Trophoblast cell (in vitro differentiated cells and primary cell): ENCODE data around the gene CDK10. TPM values are rescaled to one million over a fixed set of nuclear protein-coding genes. Genes with fewer than 3 reads are reported as not detected.

Source experiments
- DNase-seq, 2 donors: peaks; one replicate each; pipeline ENCODE4 v3.0.0-alpha.2; 2016
- H2AFZ ChIP-seq: 2 replicates; pipeline ENCODE4 v1.6.1; 2013; ENCODE audit warnings: low read length, moderate library complexity, mild to moderate bottlenecking; ENCODE audit not compliant: insufficient read depth, poor library complexity
- H2AK5ac ChIP-seq: 2 replicates; pipeline ENCODE4 v1.6.1; 2013; ENCODE audit warnings: mild to moderate bottlenecking, low read length
- H2BK120ac ChIP-seq: 2 replicates; pipeline ENCODE4 v1.6.1; 2013; ENCODE audit warnings: low read length, mild to moderate bottlenecking, moderate library complexity; ENCODE audit not compliant: insufficient read depth, poor library complexity
- H2BK12ac ChIP-seq: 2 replicates; pipeline ENCODE4 v1.6.1; 2013; ENCODE audit warnings: mild to moderate bottlenecking, low read length, moderate library complexity
- H2BK5ac ChIP-seq: 2 replicates; pipeline ENCODE4 v1.6.1; 2013; ENCODE audit warnings: low read length, low read depth, moderate library complexity, mild to moderate bottlenecking; ENCODE audit not compliant: poor library complexity
- H3K14ac ChIP-seq: 2 replicates; pipeline ENCODE4 v1.6.1; 2013; ENCODE audit warnings: mild to moderate bottlenecking, low read length
- H3K18ac ChIP-seq: 2 replicates; pipeline ENCODE4 v1.6.1; 2013; ENCODE audit warnings: mild to moderate bottlenecking, low read length
- H3K23ac ChIP-seq: 2 replicates; pipeline ENCODE4 v1.6.1; 2013; ENCODE audit warnings: low read length
- H3K27ac ChIP-seq: 2 replicates; pipeline ENCODE4 v1.5.1; 2013; ENCODE audit warnings: low read depth, mild to moderate bottlenecking, inconsistent platforms, low read length, moderate library complexity
- H3K27me3 ChIP-seq: 2 replicates; pipeline ENCODE4 v1.6.1; 2013; ENCODE audit warnings: inconsistent platforms, mild to moderate bottlenecking, low read length, moderate library complexity; ENCODE audit not compliant: insufficient read depth
- H3K36me3 ChIP-seq, 2 experiments: 1 replicate in 1 of 2; 2 replicates in 1 of 2; pipeline ENCODE4 v1.6.1; 2013; ENCODE audit warnings: low read length in 2 of 2, mild to moderate bottlenecking in 2 of 2, moderate library complexity in 1 of 2; ENCODE audit not compliant: insufficient read depth in 2 of 2, control insufficient read depth in 1 of 2
- H3K4ac ChIP-seq: 2 replicates; pipeline ENCODE4 v1.6.1; 2013; ENCODE audit warnings: low read depth, mild to moderate bottlenecking, low read length, moderate library complexity
- H3K4me1 ChIP-seq, 2 experiments: 1 replicate in 1 of 2; 2 replicates in 1 of 2; pipeline ENCODE4 v1.6.1; 2013; ENCODE audit warnings: low read length in 2 of 2, mild to moderate bottlenecking in 2 of 2, moderate library complexity in 1 of 2; ENCODE audit not compliant: insufficient read depth in 2 of 2, control insufficient read depth in 1 of 2
- H3K4me2 ChIP-seq: 2 replicates; pipeline ENCODE4 v1.6.1; 2013; ENCODE audit warnings: inconsistent platforms, mild to moderate bottlenecking, low read length, moderate library complexity
- H3K4me3 ChIP-seq: 2 replicates; pipeline ENCODE4 v1.5.1; 2013; ENCODE audit warnings: mild to moderate bottlenecking, low read depth, low read length, inconsistent platforms
- H3K79me1 ChIP-seq: one replicate; pipeline ENCODE4 v1.6.1; 2013; ENCODE audit warnings: low read length
- H3K79me2 ChIP-seq: 2 replicates; pipeline ENCODE4 v1.6.1; 2013; ENCODE audit warnings: low read length, mild to moderate bottlenecking; ENCODE audit not compliant: control insufficient read depth, insufficient read depth, poor library complexity
- H3K9ac ChIP-seq: 2 replicates; pipeline ENCODE4 v1.6.1; 2013; ENCODE audit warnings: mild to moderate bottlenecking, low read length
- H3K9me3 ChIP-seq: 2 replicates; pipeline ENCODE4 v1.6.1; 2013; ENCODE audit warnings: low read depth, mild to moderate bottlenecking, control low read depth, inconsistent platforms, low read length; ENCODE audit not compliant: insufficient read depth
- H4K12ac ChIP-seq: 2 replicates; pipeline ENCODE4 v1.6.1; 2013; ENCODE audit warnings: low read depth, mild to moderate bottlenecking, low read length, moderate library complexity
- H4K8ac ChIP-seq: 2 replicates; pipeline ENCODE4 v1.6.1; 2013; ENCODE audit warnings: low read depth, mild to moderate bottlenecking, low read length, moderate library complexity
- H4K91ac ChIP-seq: one replicate; pipeline ENCODE4 v1.6.1; 2013; ENCODE audit warnings: low read depth, mild to moderate bottlenecking, low read length, moderate library complexity
- WGBS: extraction: QIAGEN DNeasy Blood & Tissue Kit; methylation state at CpG from one replicate; pipeline ENCODE4 v1.1.7; 2013; ENCODE audit warnings: missing lambda C conversion rate; ENCODE audit not compliant: insufficient read length, insufficient coverage; ENCODE audit errors: extremely low coverage; 5-methylcytosine and 5-hydroxymethylcytosine counted together
- polyA plus RNA-seq: library from polyadenylated mRNA; stranded (reverse); fragments of 200-250 nt; gene quantifications from 2 replicates; pipeline ENCODE4 v1.2.3, GENCODE V29; 2013

The CDK10 gene
- polyA plus RNA-seq: 30.9 and 32.0 TPM in 2 replicates

- H3K23ac ChIP-seq: no peak within 1 kb of the TSS
- H2BK120ac ChIP-seq: peak within 1 kb of the TSS; percentile 92
- H2AK5ac ChIP-seq: peak within 1 kb of the TSS; percentile 93
- peak within 1 kb of the TSS; percentile 95 for H2AFZ ChIP-seq
- peaks cover 13% of the 10 kb centered on the region for H3K9me3 ChIP-seq
- H3K4me1 ChIP-seq: peaks cover 6 to 7% of the 10 kb centered on the region in 2 experiments
- peaks cover 8% of the 10 kb centered on the region for H3K79me2 ChIP-seq
- no peak within 1 kb of the TSS for H2BK12ac ChIP-seq
- peak within 1 kb of the TSS; percentile 90 for H3K27ac ChIP-seq
- no peaks in the 10 kb centered on the region for H3K27me3 ChIP-seq
- no CpG with 5 or more reads among the region's 67 CpGs for WGBS
- H4K12ac ChIP-seq: peak within 1 kb of the TSS; percentile 96
- peak; percentile 91 to 98 for DNase-seq
- H3K4ac ChIP-seq: peak within 1 kb of the TSS; percentile 93
- H4K8ac ChIP-seq: peak within 1 kb of the TSS; percentile 99
- peak within 1 kb of the TSS; percentile 100 for H3K18ac ChIP-seq
- H3K14ac ChIP-seq: peak within 1 kb of the TSS; percentile 98
- peaks cover 6% of the 10 kb centered on the region for H3K79me1 ChIP-seq
- peaks cover 25 to 34% of the 10 kb centered on the region in 2 experiments for H3K36me3 ChIP-seq
- H3K4me3 ChIP-seq: peak within 1 kb of the TSS; percentile 88
- peak within 1 kb of the TSS; percentile 95 for H4K91ac ChIP-seq
- peak within 1 kb of the TSS; percentile 97 for H2BK5ac ChIP-seq
- H3K9ac ChIP-seq: peak within 1 kb of the TSS; percentile 99
- H3K4me2 ChIP-seq: peak within 1 kb of the TSS; percentile 83
Observed at GRCh38 chr16:89686520-89687091, at the start of gene CDK10. CDK10 (plus strand) TSS chr16:89686689; CDS start chr16:89686711, 22 bp downstream.

- Histone ChIP-seq H3K23ac (no peak overlapping the region), H3K4me1 (peaks cover 0 to 7% of the 10 kb centered on the region in 2 experiments), H2BK120ac (no peak overlapping the region), H4K91ac (no peak overlapping the region), H3K14ac (no peak overlapping the region), H3K18ac (no peak overlapping the region), H3K27me3 (peaks cover 3% of the 10 kb centered on the region), H3K27ac (no peak overlapping the region), H2AFZ (no peak overlapping the region), H3K79me1 (no peaks in the 10 kb centered on the region), H2AK5ac (no peak overlapping the region), H2BK12ac (no peak overlapping the region), H3K9me3 (no peaks in the 10 kb centered on the region), H2BK5ac (no peak overlapping the region), H3K4me2 (no peak overlapping the region), H4K8ac (no peak overlapping the region), H3K4ac (no peak overlapping the region), H3K9ac (no peak overlapping the region), H3K4me3 (no peak overlapping the region), H3K36me3 (no peaks in the 10 kb centered on the region), H3K79me2 (no peaks in the 10 kb centered on the region), H4K12ac (no peak overlapping the region)
- WGBS: no CpG with 5 or more reads among the region's 10 CpGs
- DNase-seq: no peak
Observed at GRCh38 chr16:89637379-89637778, 49.1 kb upstream of the CDK10 start.

GRCh38 chr16:89638455-89638854 is 48.0 kb upstream of the CDK10 start:
- Histone ChIP-seq H2BK120ac (no peak overlapping the region), H3K9me3 (no peaks in the 10 kb centered on the region), H2BK5ac (no peak overlapping the region), H2AK5ac (no peak overlapping the region), H3K27ac (no peak overlapping the region), H4K12ac (no peak overlapping the region), H2BK12ac (no peak overlapping the region), H4K8ac (no peak overlapping the region), H3K9ac (no peak overlapping the region), H3K79me1 (no peaks in the 10 kb centered on the region), H3K4me1 (peaks cover 0 to 7% of the 10 kb centered on the region in 2 experiments), H3K79me2 (no peaks in the 10 kb centered on the region), H4K91ac (no peak overlapping the region), H3K27me3 (peaks cover 3% of the 10 kb centered on the region), H2AFZ (no peak overlapping the region), H3K14ac (no peak overlapping the region), H3K4me3 (no peak overlapping the region), H3K36me3 (no peaks in the 10 kb centered on the region), H3K23ac (no peak overlapping the region), H3K18ac (no peak overlapping the region), H3K4me2 (no peak overlapping the region), H3K4ac (no peak overlapping the region)
- no CpG with 5 or more reads among the region's 10 CpGs for WGBS
- no peak for DNase-seq

GRCh38 chr16:89639385-89639784 is 47.1 kb upstream of the CDK10 start:
- no peak overlapping the region for H3K14ac ChIP-seq
- peaks cover 0 to 7% of the 10 kb centered on the region in 2 experiments for H3K4me1 ChIP-seq
- H3K79me2 ChIP-seq: no peaks in the 10 kb centered on the region
- H3K4ac ChIP-seq: no peak overlapping the region
- no peak overlapping the region for H4K91ac ChIP-seq
- H3K27me3 ChIP-seq: peaks cover 3% of the 10 kb centered on the region
- no peak overlapping the region for H3K4me2 ChIP-seq
- peaks cover 2 to 3% of the 10 kb centered on the region in 2 experiments for H3K36me3 ChIP-seq
- no peaks in the 10 kb centered on the region for H3K9me3 ChIP-seq
- no peak overlapping the region for H2AFZ ChIP-seq
- no peak overlapping the region for H2BK5ac ChIP-seq
- H3K9ac ChIP-seq: no peak overlapping the region
- no peak overlapping the region for H3K18ac ChIP-seq
- no peak overlapping the region for H4K12ac ChIP-seq
- no peak overlapping the region for H3K4me3 ChIP-seq
- DNase-seq: no peak
- H2AK5ac ChIP-seq: no peak overlapping the region
- no peak overlapping the region for H3K23ac ChIP-seq
- no peak overlapping the region for H2BK12ac ChIP-seq
- H4K8ac ChIP-seq: no peak overlapping the region
- no CpG with 5 or more reads among the region's 6 CpGs for WGBS
- H3K27ac ChIP-seq: no peak overlapping the region
- no peaks in the 10 kb centered on the region for H3K79me1 ChIP-seq
- no peak overlapping the region for H2BK120ac ChIP-seq
